ENCODE results near the gene AVL9.
"Not testable (repeated sequence)": the region's sequence is repeated elsewhere in the genome, so short reads cannot be mapped to it uniquely, and the experiment has no call there.

AVL9 gene

DNA sequence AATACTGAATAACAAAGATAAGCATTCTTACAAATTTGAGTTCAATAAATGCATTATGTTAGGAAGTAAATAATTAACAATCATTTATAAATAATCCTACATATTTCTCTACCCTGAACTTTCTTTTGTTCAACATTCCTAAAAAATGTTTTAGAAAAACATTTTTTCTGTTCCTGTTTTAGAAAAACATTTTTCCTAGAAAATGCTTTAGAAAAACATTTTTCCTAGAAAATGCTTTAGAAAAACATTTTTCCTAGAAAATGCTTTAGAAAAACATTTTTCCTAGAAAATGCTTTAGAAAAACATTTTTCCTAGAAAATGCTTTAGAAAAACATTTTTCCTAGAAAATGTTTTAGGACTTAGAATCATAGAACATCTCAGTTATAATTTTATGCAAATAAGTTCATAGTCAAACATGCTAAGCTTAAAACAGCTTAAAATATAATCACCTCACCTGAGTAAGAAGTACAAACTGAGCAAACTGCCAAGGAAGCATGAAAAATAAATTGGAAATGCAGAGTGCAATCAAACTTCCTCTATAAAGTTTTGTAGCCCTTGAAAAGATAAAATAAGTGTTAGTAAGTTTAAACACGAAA, 139.6 kb downstream of the AVL9 start:
- peak; percentile 78 for FAIRE-seq
- not testable (repeated sequence) for DNase-seq (ENCODE audit: low spot score)

DNA sequence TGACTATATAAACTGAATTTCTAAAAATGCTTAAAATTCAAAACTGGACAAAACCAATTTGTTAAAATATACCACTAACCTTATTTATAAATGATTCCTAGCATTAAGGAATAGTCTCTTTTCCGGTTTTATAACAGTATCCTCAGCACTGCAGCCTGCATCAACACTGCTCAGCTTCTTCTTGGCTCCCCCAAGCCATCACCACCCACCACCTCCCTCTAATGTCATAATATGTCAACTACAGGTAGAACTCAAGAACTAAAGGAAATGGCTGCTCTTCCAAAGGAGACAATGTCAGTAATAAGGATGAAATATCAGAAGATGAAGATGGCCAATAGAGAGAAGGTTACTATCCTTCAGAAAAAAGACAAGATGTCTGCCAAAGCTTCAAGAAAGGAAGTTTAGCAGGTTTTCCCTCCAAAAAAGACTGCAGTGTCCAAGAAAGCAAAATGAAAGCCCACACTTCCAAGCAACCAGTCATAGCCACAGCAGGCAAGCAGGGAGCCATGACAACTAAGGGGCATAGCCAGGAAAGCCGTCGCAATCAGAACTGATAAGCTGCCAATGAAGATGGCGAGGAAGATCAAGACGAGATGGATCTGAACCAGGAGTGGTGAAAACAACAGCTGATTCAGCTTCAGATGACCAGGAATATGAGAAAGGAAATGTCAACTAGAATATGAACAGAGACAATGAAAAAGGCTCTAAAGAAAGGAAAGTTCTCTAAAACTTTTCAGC, 141.6 kb downstream of the AVL9 start:
- FAIRE-seq; DNase-seq (ENCODE audit: low spot score): not testable (repeated sequence)

GRCh38 chr7:32637611-32638010, 142.3 kb downstream of the AVL9 start:
- not testable (repeated sequence) for DNase-seq (ENCODE audit: low spot score); FAIRE-seq

All from RCC 7860 (cell line).